ENCODE measurements around the gene CCDC40.

Gene CCDC40

DNA sequence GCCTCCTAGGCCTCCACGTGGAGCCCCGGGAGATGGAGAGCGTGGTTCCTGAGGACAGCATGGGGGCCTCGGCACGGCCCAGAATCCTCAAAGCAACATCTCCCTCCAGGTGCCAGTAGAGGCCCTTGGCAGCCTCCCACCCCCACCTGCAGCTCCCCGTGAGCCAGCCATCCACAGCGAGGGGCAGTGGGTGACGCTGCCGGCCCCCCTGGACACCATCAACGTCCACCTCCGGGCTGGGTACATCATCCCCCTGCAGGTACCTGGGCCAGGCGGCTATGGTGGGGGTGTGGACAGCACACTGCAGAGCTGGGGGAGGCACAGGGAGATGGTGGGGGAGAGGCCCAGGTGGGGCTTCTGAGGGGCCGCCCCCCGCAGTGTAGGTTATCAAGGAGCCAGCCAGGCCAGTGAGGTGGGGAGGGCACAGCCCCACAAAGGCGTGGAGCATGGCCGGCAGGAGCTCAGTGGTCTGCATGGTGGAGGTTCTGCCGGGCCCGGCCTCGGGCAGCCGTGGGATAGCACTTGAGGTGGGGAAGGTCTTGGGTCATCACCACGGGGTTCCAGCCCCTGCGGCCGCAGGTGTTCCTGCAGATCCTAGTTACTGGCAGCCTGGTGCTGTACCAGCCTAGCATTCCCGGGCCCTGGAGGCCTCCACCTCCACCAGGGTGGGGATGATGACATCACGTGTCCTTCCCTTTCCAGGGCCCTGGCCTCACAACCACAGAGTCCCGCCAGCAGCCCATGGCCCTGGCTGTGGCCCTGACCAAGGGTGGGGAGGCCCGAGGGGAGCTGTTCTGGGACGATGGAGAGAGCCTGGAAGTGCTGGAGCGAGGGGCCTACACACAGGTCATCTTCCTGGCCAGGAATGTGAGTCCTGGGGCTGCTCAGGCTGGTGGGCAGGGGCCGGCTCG lies 81.3 kb downstream of the CCDC40 start:
- no peak for DNase-seq

DNA sequence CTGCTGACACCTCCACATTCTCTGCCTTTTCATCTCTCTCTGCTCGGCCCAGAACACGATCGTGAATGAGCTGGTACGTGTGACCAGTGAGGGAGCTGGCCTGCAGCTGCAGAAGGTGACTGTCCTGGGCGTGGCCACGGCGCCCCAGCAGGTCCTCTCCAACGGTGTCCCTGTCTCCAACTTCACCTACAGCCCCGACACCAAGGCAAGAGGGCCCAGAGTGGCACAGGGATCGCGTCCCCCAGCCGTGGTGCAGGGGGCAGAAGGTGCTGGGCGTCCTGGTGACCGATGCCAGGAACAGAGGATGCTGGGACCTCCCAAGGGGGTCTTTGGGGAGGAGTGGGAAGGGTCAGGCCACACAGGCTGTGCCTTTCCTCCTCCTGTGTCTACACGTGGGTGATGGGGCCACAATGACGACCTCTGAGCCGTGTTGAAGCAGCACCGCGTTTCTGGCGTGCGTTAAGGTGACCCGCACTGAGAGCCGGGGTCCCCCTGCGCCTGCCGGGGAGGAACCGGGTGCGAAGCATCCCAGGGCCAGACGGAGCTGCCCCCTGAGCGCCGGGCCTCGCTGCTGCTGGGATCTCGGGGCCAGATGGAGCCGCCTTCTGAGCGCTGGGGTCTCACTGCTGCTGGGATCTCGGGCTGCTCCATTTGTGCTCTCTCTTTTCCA lies 82.3 kb downstream of the CCDC40 start:
- peak; percentile 20 for DNase-seq

DNA sequence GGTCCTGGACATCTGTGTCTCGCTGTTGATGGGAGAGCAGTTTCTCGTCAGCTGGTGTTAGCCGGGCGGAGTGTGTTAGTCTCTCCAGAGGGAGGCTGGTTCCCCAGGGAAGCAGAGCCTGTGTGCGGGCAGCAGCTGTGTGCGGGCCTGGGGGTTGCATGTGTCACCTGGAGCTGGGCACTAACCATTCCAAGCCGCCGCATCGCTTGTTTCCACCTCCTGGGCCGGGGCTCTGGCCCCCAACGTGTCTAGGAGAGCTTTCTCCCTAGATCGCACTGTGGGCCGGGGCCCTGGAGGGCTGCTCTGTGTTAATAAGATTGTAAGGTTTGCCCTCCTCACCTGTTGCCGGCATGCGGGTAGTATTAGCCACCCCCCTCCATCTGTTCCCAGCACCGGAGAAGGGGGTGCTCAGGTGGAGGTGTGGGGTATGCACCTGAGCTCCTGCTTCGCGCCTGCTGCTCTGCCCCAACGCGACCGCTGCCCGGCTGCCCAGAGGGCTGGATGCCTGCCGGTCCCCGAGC lies 82.9 kb downstream of the CCDC40 start:
- peak; percentile 68 for DNase-seq

DNA sequence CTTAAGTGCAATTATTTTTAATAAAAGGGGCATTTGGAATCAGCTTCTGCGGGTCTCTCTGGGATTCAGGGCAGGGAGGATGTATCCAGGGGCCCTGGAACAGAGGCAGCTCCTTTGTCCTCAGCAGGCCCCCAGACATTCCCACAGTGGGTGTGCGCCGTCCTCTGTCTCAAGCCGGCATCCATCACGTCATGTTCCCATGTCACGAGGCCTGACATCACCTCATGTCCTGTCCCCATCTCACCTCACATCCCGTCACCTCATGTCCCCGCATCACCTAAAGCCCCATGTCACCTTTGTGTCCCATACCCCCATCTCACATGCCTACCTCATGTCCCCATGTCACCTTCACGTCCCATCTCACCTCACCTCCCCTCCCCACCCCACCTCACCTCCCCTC lies 83.4 kb downstream of the CCDC40 start:
- no peak for DNase-seq

DNA sequence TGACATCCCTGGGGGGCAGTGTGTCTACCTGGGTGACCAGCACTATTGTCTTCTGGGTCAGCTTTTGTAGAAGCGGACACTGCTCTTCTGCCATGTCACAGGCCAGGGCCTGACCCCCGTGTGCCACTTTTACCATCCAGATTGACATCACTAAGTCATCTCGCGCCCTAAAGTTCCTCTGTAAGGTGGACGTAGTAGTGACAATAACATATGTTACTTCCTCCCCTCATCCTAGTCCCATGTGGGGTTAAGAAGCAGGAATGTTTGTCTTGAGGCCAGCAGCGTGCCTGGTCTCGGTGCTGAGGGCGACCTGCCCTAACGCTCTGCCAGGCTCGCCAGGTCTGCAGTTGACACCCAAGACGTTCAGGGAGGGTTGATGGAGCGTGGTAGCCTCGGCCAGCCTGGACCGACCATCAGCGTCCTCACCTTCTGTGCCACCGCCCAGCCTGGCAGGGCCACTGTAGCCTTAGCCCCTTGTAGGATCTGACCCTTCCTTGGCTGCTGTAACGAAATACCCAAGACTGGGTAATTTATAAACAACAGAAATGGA lies 85.7 kb downstream of the CCDC40 start:
- no peak for DNase-seq

DNA sequence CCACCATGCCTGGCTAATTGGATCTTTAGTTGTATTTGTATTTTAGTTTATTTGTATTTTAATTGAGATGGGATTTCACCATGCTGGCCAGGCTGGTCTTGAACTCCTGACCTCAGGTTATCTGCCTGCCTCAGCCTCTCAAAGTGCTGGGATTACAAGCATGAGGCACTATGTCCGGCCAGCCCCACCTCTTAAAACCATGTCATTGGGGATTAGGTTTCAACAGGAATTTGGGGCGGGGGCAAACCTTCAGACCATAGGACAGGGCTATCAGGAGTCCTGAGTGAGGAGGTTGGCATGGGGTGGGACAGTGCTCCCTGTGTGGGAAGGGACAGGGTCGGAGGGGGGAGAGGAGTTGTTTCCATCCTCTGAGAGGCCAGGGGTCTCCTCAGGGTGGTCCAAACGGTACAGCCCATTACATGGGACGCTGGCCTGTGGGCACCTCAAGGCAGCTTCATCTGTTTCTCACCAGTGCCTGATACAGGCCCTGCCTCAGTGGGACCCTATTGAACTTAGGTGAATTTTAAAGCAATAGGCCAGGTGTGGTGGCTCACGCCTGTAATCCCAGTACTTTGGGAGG lies 86.6 kb downstream of the CCDC40 start:
- DNase-seq, result no peak

DNA sequence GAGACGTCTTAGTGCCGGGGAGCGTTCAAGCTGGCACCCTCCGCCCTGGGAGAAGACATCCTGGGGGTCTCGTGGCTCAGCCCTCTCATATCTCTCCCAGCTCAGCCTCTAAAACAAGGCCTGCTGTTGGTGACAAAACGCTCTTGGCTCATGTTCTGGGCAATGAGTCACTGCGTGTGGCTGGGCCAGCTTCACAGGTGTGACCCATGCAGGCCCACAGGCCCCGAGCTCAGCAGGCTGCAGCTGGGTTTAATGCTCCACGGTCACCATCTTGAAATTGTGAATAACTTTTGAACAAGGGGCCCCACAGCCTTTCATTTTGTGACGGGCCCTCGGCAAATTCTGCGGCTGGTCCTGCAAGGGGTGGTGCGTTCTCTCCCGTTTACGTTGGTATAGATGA lies 87.3 kb downstream of the CCDC40 start:
- no peak for DNase-seq

DNA sequence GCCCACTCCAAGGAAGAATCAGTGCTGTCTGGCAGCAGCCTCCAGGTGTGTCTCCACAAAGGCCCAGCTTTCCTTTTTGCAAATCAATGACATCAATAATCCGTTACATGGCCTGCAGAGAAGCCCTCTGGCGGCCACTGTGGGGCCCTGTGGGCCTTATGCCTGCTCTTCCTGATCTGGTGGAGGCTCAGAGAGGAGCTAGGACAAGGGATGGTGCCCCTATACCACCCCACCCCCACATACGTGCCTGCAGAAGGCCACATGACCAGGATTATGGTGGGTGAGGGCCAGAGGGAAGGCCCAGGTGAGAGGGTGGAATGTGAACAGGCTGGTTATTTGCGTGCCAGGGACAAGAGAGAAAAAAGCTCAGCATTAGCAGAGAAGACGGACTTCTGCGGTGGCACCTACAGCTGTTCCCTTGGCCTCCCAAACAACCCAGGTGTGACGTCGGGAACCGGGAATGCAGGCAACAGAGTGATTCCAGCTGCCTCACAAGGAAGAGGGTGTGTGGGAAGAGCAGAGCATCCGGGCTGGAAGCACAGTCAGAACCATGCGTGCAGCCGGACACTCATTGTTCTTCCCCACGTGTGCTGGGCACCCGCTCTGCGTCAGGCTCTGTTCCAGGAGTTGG lies 88.0 kb downstream of the CCDC40 start:
- DNase-seq, result peak; percentile 65

DNA sequence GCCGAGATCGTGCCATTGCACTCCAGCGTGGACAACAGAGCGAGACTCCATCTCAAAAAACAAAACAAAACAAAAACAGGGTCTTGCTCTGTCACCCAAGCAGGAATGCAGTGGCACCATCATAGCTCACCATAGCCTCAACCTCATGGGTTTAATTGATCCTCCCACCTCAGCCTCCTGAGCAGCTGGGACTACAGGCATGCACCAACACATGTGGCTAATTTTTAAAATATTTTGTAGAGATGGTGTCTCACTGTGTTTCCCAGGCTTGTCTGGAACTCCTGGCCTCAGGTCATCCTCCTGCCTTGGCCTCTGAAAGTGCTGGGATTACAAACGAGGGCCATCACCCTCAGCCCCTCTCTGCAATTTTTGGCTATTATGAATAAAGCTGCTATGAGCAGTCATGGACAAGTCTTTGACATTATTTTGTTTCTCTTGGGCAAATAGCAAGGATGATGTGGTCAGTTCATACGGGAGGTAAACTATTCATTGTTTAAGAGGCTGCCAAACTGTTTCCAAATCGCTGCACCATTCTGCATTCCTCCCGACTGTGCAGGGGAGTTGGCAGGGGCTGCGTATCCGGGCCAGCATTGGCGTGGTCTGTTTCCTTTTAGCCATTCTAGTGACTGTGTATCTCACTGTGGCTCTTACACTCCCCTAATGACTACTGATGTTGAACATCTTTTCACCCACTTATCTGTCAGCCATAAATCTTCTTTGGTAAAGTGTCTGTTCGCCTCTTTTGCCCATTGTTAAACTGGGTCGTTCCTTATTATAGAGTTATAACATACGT lies 89.4 kb downstream of the CCDC40 start:
- DNase-seq, result no peak

DNA sequence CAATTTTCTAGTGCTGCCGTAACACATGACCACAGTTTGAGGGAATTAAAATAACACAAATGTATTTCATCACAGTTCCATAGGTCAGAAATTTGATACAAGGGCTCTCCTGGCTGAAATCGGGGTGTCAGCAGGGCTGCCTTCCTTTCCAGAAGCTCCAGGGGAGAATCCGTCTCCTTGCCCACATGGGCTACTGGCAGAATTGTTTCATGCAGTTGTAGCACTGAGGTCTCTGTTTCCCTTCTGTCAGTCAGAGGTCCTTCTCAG lies 89.9 kb downstream of the CCDC40 start:
- no peak for DNase-seq

DNA sequence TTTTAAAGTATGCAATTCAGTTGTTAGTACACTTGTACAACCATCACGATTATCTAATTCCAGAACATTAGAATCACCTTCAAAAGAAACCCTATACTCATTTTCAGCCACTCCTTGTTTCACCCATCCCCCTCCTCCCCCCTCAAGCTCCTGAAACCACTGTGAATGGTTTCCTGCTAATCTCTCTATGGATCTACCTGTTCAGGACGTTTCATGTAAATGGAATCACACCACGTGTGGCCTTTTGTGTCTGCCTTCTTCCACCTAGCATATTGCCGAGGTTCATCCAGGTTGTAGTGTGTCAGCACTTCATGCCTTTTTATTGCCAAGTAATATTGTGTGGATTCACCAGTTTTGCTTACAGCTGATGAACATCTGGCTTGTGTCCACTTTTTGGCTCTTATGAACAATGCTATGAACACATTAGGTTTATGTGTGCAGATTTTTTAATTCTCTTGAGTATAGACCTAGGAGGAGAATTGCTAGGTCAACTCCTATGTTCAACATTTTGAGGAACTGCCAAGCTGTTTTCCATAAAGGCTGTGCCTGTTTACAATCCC lies 92.6 kb downstream of the CCDC40 start:
- DNase-seq, result no peak

DNA sequence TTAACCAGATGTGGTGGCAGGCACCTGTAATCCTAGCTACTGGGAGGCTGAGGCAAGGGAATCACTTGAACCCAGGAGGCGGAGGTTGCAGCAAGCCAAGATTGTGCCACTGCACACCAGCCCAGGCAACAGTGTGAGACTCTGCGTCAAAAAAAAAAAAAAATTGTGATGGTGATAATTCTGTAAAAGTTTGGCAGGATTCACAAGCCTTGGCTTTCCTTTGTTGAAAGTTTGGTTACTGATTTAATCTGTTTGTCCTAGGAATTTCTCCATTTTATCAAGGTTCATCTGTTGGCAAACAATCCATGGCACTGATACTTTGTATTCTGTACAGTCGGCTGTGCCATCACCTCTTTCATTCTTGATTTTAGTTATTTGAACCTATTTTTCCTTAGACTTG lies 94.5 kb downstream of the CCDC40 start:
- DNase-seq, result no peak

DNA sequence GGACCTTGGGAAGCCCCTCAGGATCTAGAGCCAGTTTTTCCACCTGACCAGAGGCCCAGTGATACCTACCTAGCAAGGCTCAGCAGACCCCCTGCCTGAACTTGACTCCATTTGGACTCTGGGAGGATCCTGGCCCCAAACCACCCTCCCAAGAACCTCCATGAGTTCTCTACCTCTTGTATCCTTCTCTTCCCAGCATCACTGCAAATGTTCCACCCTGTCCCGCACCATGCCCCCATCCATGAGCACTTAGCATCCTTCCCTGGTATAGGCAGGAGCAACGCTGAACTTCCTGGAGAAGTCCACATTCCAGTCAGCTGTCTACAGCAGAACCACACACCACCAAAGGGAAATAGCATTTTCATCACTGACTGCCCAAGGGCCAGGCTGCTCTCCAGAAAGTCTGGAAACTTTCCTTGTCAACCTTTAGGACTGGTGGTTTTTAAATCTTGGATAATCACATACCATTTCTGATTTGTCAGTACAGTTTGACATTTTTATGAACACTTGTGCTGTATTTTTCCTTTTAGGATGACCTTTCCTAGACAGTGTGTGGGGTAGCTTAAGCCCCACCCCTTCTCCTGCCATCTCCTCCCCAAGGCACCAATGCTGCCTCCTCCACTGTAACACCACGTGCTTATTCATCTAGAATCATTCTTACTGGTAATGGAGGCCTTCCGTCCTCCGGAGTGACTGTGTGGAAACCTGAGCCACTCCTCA lies 96.6 kb downstream of the CCDC40 start:
- no peak for DNase-seq

DNA sequence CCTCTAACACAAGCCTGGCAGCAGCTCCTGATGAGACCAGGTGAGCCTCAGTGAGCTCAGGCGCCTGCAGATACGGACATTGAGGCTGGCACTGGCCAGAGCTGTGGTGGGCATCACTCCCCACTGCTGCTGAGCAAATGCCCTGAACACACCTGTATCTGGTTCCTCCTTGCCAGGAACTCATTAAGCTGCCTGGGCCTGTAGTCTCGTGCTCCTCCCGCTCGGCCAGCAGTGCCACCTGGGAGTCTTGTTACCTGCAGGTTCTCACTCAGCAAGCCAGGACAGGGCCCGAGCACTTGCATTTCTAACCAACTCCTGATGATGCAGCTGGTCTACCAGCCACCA lies 97.2 kb downstream of the CCDC40 start:
- DNase-seq, result no peak

DNA sequence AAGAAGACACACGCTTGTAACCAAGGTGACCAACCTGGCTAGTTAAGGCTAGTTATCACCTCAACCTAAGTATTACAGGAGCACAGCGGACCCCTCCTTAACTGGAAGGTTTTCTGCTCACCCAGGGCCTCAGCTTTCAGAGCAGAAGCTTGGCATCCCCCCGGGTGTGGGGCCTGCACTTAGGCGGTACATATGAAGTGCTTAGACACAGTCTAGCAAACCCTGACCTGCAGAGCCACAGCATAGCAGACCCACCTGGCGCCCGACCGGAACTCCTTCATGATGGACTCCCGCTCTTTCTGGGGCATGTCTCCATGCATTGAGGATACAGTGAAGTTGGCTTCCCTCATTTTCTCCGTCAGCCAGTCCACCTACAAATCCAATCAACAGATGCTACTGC lies 100.7 kb downstream of the CCDC40 start:
- DNase-seq, result no peak

DNA sequence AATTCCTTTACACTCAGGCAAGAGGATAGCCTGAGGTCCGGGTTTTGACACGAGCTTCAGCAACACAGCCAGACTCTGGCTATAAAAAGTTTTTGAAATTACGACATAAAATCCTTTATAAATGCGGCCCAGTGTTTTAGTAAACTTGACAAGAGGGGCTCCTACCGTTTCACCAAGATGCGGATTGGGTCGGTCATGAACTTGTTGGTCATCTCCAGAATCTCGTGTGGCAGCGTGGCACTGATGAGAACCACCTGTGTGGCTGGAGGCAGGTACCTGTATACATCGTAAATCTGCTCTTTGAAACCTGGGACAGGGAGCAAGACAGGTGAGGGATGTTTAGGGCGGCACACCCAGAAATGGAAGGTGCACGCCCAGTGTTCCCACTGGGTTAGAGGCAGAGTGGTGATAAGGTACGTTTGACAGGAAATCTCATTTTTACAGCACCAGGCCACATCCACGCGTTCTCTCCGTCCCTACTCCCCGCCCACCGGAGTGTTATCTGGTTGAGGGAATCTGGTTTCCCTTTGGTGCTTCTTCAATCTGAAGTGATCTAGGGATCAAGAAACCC lies 102.5 kb downstream of the CCDC40 start:
- DNase-seq, result no peak

DNA sequence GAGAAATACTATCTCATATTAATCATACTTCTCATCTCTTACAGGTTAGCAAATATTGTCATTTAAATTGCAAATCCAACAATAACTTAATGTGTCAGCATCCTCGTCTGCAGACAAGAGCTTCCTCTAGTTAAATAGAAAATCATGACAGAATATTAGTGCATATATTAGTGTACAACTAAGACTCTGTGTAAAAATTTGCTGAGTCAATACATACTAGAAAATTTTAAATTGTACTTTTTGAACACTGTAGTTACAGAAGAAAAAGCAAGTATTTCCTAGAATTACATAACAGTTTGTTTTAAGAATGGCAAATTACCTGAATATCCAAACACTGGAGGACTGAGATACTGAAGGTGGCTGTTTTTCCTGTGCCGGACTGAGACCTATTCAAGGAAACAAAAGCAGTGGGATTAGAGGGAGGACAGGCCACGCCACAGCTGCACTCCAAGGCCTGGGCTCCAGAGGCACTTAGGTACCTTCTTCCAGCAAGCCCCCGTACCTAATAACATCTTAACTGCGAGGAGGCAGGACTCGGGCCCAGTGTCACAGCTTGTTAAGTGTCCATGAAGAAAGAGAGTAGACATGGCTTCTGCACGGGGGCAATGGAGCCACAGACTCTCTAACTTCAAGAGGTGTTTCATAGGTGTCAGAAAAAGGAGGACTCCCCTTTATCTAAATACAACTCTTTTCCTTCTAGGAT lies 105.2 kb downstream of the CCDC40 start:
- DNase-seq, result no peak

DNA sequence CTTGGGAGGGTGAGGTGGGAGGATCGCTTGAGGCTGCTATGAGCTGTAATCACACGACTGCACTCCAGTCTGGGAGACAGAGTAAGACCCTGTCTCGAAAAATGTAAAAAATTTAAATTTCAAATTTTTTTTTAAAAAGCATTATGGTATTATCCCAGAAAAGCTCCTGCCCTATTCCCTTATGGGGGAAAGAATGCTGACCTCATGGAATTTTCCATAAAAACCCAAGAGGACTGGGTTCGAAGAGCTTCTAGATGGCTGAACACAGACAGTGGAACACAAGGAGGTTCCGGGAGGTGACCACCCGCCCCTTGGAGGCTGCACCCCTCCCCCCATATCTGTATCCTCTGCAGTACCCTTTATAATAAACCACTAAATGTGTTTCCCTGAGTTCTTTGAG lies 106.5 kb downstream of the CCDC40 start:
- DNase-seq, result no peak

DNA sequence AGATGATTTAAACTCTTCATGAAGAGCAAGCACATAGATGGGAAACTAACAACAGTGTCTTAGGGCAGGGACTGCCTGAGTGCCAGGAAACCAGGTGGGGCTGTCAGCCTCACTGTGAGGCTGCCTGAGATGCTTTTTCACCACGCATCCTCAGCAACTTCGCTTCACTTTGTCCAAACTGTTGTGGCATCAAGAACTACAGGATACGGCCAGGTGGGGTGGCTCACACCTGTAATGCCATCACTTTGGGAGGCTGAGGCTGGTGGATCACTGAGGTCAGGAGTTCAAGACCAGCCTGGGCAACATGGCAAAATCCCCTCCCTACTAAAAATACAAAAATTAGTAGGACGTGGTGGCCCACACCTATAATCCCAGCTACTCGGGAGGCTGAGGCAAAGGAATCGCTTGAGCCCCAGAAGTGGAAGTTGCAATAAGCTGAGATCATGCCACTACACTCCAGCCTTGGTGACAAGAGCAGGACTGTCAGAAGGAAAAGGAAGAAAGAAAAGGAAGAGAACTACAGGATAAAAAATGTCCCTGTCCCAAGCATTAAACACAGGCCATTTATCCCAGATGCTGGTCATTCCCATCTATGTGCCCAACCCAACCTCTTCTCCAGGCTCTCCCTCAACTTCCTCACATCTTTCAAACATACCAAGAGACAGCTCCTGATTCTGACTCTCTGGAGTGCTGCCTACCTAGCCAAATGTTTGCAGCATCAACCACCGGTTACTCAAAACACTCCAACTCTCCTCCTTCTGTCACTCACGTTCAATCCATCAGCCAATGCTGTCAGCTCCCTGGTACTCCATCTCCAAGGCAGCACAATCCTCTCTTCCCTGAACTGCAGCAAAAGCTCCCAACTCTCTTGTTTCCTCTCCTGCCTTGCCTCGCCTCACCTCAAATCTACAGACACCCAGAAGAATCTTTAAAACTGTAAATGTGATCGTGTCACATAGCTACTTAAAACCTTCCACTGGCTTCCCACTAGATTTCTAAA lies 108.9 kb downstream of the CCDC40 start:
- DNase-seq, result no peak
